Keratinocyte (primary cell): Measurements from ENCODE around the gene ANKHD1. TPM values are rescaled to one million over a fixed set of nuclear protein-coding genes. Genes with fewer than 3 reads are reported as not detected.

Source experiments
- DNase-seq: peaks from one replicate; pipeline ENCODE4 v3.0.0-alpha.2; 2011; ENCODE audit warnings: low read depth, missing footprints, low spot score
- FAIRE-seq: peaks from 2 replicates; lab custom pipeline; 2011; peaks lifted over from hg19 to GRCh38; lab: Jason Lieb, UNC
- H2AFZ ChIP-seq: 2 replicates; pipeline ENCODE4 v1.6.0; 2012; ENCODE audit warnings: low read length, control low read depth, inconsistent platforms; ENCODE audit not compliant: control insufficient read depth
- H3K27ac ChIP-seq: 2 replicates; pipeline ENCODE4 v1.5.1; 2011; ENCODE audit warnings: low read length; ENCODE audit not compliant: control insufficient read depth, insufficient read depth
- H3K27me3 ChIP-seq: 3 replicates; pipeline ENCODE4 v1.6.0; 2011; ENCODE audit warnings: low read length; ENCODE audit not compliant: control insufficient read depth, insufficient read depth; ENCODE audit errors: extremely low read depth
- H3K36me3 ChIP-seq, 2 experiments: 2 replicates in 1 of 2; 3 replicates in 1 of 2; pipeline ENCODE4 v1.5.1; 2011; ENCODE audit warnings: low read length in 2 of 2, mild to moderate bottlenecking in 1 of 2; ENCODE audit not compliant: control insufficient read depth in 2 of 2, insufficient read depth in 2 of 2; ENCODE audit errors: extremely low read depth in 1 of 2
- H3K4me1 ChIP-seq: 3 replicates; pipeline ENCODE4 v1.5.1; 2011; ENCODE audit warnings: low read length; ENCODE audit not compliant: control insufficient read depth, insufficient read depth; ENCODE audit errors: extremely low read depth
- H3K4me2 ChIP-seq: 3 replicates; pipeline ENCODE4 v1.6.0; 2011; ENCODE audit warnings: low read depth, low read length; ENCODE audit not compliant: control insufficient read depth, insufficient read depth; ENCODE audit errors: extremely low read depth
- H3K4me3 ChIP-seq, 3 experiments: fragments of 200-600 bp in 1 of 3; sonication (generic) in 1 of 3; 2 replicates in 2 of 3; 3 replicates in 1 of 3; pipeline ENCODE4 v1.5.1; 2011 to 2016; ENCODE audit warnings: low read length in 3 of 3, mild to moderate bottlenecking in 3 of 3, control low read depth in 2 of 3, inconsistent platforms in 1 of 3, low read depth in 1 of 3, mixed read lengths in 1 of 3, mixed run types in 1 of 3, moderate library complexity in 1 of 3; ENCODE audit not compliant: control insufficient read depth in 2 of 3, insufficient read depth in 2 of 3; ENCODE audit errors: extremely low read depth in 1 of 3
- H3K79me2 ChIP-seq: 2 replicates; pipeline ENCODE4 v1.6.0; 2012; ENCODE audit warnings: low read length; ENCODE audit not compliant: control insufficient read depth, insufficient read depth
- H3K9ac ChIP-seq: 3 replicates; pipeline ENCODE4 v1.6.0; 2011; ENCODE audit warnings: low read length; ENCODE audit not compliant: control insufficient read depth, insufficient read depth; ENCODE audit errors: extremely low read depth
- H3K9me1 ChIP-seq: 3 replicates; pipeline ENCODE4 v1.6.0; 2011; ENCODE audit warnings: low read length; ENCODE audit not compliant: control insufficient read depth, insufficient read depth; ENCODE audit errors: extremely low read depth
- H3K9me3 ChIP-seq: 2 replicates; pipeline ENCODE4 v1.5.1; 2012; ENCODE audit warnings: low read depth, low read length; ENCODE audit not compliant: control insufficient read depth
- H4K20me1 ChIP-seq: 3 replicates; pipeline ENCODE4 v1.6.0; 2011; ENCODE audit warnings: low read length; ENCODE audit not compliant: control insufficient read depth, insufficient read depth; ENCODE audit errors: extremely low read depth
- EZH2 ChIP-seq: IDR thresholded peaks from one replicate; pipeline ENCODE4 v1.6.1; 2012; ENCODE audit warnings: inconsistent platforms, mild to moderate bottlenecking, low read length, moderate library complexity
- dilution Hi-C: fragments of 300-500 bp; cut with MboI; formaldehyde crosslinking; loops from one replicate; pipeline ENCODE4 v1.7.0; 2020; ENCODE audit warnings: low sequenced_read_pairs; ENCODE audit not compliant: extremely low pct_ligation_motif_present
- polyA plus RNA-seq, 5 experiments: library from polyadenylated mRNA; depleted of rRNA in 3 of 5; stranded (reverse) in 3 of 5; stranded (forward) in 1 of 5; unstranded in 1 of 5; fragments of >200 nt; gene quantifications; 1 replicate in 1 of 5; 2 replicates in 3 of 5; 3 replicates in 1 of 5; pipeline versions ENCODE4 v1.2.1 to v1.2.3, GENCODE V29; 2011 to 2012; ENCODE audit warnings: missing spikeins in 2 of 5, low read depth in 1 of 5, low replicate concordance in 1 of 5
- TF ChIP-seq, protein P1 (sequence below), 3 experiments: IDR thresholded peaks in 1 of 3; conservative IDR thresholded peaks in 1 of 3; optimal IDR thresholded peaks in 1 of 3; 2 replicates in 2 of 3; 3 replicates in 1 of 3; pipeline versions ENCODE3 to v1.5.1; 2011; ENCODE audit warnings: low read length in 3 of 3, mild to moderate bottlenecking in 3 of 3, moderate library complexity in 2 of 3, control low read depth in 1 of 3, inconsistent platforms in 1 of 3; ENCODE audit not compliant: insufficient read depth in 2 of 3; ENCODE audit errors: extremely low read depth in 1 of 3

The ANKHD1 gene
- polyA plus RNA-seq, 1 donor (not counting 4 experiments of a cell fraction or from before 2014, with no cell fraction given), result 65.9 TPM

- Histone ChIP-seq H3K9ac (no peak overlapping the region), H3K36me3 (peaks cover 18 to 23% of the 10 kb centered on the region in 2 experiments), H4K20me1 (no peaks in the 10 kb centered on the region), H3K9me3 (no peaks in the 10 kb centered on the region), H3K27me3 (no peaks in the 10 kb centered on the region), H3K4me1 (peaks cover 21% of the 10 kb centered on the region), H2AFZ (no peak overlapping the region), H3K79me2 (peaks cover 26% of the 10 kb centered on the region), H3K4me3 (no peak overlapping the region), H3K27ac (no peak overlapping the region), H3K4me2 (no peak overlapping the region), H3K9me1 (no peaks in the 10 kb centered on the region)
- DNase-seq (no peak), FAIRE-seq (no peak)
- TF ChIP-seq, protein P1, sequence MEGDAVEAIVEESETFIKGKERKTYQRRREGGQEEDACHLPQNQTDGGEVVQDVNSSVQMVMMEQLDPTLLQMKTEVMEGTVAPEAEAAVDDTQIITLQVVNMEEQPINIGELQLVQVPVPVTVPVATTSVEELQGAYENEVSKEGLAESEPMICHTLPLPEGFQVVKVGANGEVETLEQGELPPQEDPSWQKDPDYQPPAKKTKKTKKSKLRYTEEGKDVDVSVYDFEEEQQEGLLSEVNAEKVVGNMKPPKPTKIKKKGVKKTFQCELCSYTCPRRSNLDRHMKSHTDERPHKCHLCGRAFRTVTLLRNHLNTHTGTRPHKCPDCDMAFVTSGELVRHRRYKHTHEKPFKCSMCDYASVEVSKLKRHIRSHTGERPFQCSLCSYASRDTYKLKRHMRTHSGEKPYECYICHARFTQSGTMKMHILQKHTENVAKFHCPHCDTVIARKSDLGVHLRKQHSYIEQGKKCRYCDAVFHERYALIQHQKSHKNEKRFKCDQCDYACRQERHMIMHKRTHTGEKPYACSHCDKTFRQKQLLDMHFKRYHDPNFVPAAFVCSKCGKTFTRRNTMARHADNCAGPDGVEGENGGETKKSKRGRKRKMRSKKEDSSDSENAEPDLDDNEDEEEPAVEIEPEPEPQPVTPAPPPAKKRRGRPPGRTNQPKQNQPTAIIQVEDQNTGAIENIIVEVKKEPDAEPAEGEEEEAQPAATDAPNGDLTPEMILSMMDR (optimal IDR thresholded peaks at IDR 0.05 in 1 of 3, IDR thresholded peaks at IDR 0.05 in 1 of 3, conservative IDR thresholded peaks at IDR 0.05 in 1 of 3; ENCODE audit: extremely low read depth in 1 of 3, insufficient read depth in 2 of 3, low read length in 3 of 3), result no peak
- no peak for TF ChIP-seq EZH2
- dilution Hi-C loops, result no loop called here
These were observed 166.9 kb downstream of the ANKHD1 start for GRCh38 chr5:140568443-140569063.

DNA sequence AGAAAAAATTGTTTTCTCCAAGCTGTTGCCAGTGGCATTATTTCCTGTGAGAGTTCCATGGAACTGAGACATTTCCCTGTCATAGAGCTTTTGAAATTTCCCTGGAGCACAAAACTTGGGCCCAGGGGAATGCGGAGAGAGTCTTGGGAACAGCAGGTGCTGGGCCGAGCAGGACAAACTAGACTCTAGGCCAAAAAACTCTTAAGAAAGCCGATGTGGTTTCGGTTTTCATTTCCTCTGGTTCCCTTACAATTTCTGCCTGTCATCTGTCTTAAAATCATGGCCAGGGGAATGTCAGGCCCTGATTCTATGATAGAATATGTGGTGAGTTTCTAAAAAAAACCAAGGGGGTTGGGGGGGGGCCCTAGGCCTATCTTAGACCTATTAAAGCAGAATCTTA lies 167.6 kb downstream of the ANKHD1 start:
- Histone ChIP-seq H3K9me3 (no peaks in the 10 kb centered on the region), H3K27ac (no peak overlapping the region), H3K4me3 (no peak overlapping the region), H2AFZ (no peak overlapping the region), H3K79me2 (peaks cover 26% of the 10 kb centered on the region), H3K4me2 (no peak overlapping the region), H3K9me1 (no peaks in the 10 kb centered on the region), H3K36me3 (peaks cover 18 to 23% of the 10 kb centered on the region in 2 experiments), H3K27me3 (no peaks in the 10 kb centered on the region), H3K9ac (no peak overlapping the region), H4K20me1 (no peaks in the 10 kb centered on the region), H3K4me1 (peaks cover 16% of the 10 kb centered on the region)
- dilution Hi-C loops, result no loop called here
- no peak for DNase-seq
- FAIRE-seq, result no peak
- TF ChIP-seq EZH2, result no peak
- TF ChIP-seq, protein P1 (optimal IDR thresholded peaks at IDR 0.05 in 1 of 3, IDR thresholded peaks at IDR 0.05 in 1 of 3, conservative IDR thresholded peaks at IDR 0.05 in 1 of 3; ENCODE audit: extremely low read depth in 1 of 3, insufficient read depth in 2 of 3, low read length in 3 of 3), result no peak
